HepG2 (cell line): ENCODE data around the gene TBC1D1. TPM values are rescaled to one million over a fixed set of nuclear protein-coding genes. Genes with fewer than 3 reads are reported as not detected.

ENCODE experiments used
- ATAC-seq: fragments of 200-7000 bp; cut with Tn5 transposase; 3 replicates; pipeline ENCODE4 v1.9.1; 2020; ENCODE audit warnings: mild to moderate bottlenecking, moderate library complexity
- BruUV-seq: library from RNA; stranded (reverse); fragments of 400-500 nt; replicated peaks from 2 replicates; lab custom pipeline; 2021; lab: Mats Ljungman, UMichigan
- CTCF ChIA-PET: fragments of 300-600 bp; formaldehyde crosslinking; extraction: SDS; loops from one replicate; lab custom pipeline; 2021; ENCODE audit warnings: low total read pairs, inconsistent platforms, low intra/inter-chr PET ratio; lab: Yijun Ruan, JAX
- POLR2A ChIA-PET: fragments of 350-600 bp; sonication (Branson Sonifier 250); formaldehyde crosslinking; loops from one replicate; lab custom pipeline; 2020; ENCODE audit warnings: antibody characterized with exemption, inconsistent platforms; lab: Yijun Ruan, JAX
- DNase-seq: peaks from one replicate; pipeline ENCODE4 v3.0.0-alpha.2; 2015; ENCODE audit warnings: low spot score
- FAIRE-seq: peaks from 3 replicates; lab custom pipeline; 2011; peaks lifted over from hg19 to GRCh38; lab: Jason Lieb, UNC
- H2AFZ ChIP-seq: one replicate; pipeline ENCODE4 v1.6.1; 2011; ENCODE audit warnings: low read length, inconsistent platforms
- H3K27ac ChIP-seq: fragments of 300-600 bp; 3 replicates; pipeline ENCODE4 v1.8.0; 2011; ENCODE audit warnings: mixed run types, mild to moderate bottlenecking, mixed read lengths, low read length, inconsistent platforms; ENCODE audit not compliant: insufficient read depth; ENCODE audit errors: extremely low read length
- H3K27me3 ChIP-seq, 2 experiments: fragments of 200-600 bp in 1 of 2; 2 replicates in 1 of 2; 3 replicates in 1 of 2; pipeline versions ENCODE4 v1.6.0 to v1.8.0; 2011; ENCODE audit warnings: low read length in 2 of 2, mild to moderate bottlenecking in 2 of 2, moderate library complexity in 2 of 2, inconsistent platforms in 1 of 2; ENCODE audit not compliant: insufficient read depth in 2 of 2, control insufficient read depth in 1 of 2
- H3K36me3 ChIP-seq, 2 experiments: fragments of 200-600 bp in 1 of 2; replicated peaks in 1 of 2; 2 replicates in 1 of 2; 3 replicates in 1 of 2; pipeline versions ENCODE4 v1.5.1 to v1.8.0; 2011; ENCODE audit warnings: low read length in 2 of 2, inconsistent platforms in 1 of 2; ENCODE audit not compliant: insufficient read depth in 2 of 2, control insufficient read depth in 1 of 2
- H3K4me1 ChIP-seq: 2 replicates; pipeline ENCODE4 v1.5.1; 2012; ENCODE audit warnings: low read length, inconsistent platforms; ENCODE audit not compliant: insufficient read depth
- H3K4me2 ChIP-seq: 2 replicates; pipeline ENCODE4 v1.6.0; 2011; ENCODE audit warnings: low read depth, low read length, inconsistent platforms
- H3K4me3 ChIP-seq, 3 experiments: fragments of 200-600 bp in 1 of 3; sonication (generic), shearing (Covaris generic) in 1 of 3; replicated peaks in 1 of 3; 2 replicates each; pipeline ENCODE4 v1.5.1; 2011 to 2016; ENCODE audit warnings: low read length in 3 of 3, inconsistent platforms in 2 of 3, low read depth in 2 of 3, mild to moderate bottlenecking in 2 of 3, control low read depth in 1 of 3, mixed read lengths in 1 of 3; ENCODE audit not compliant: insufficient read depth in 1 of 3
- H3K79me2 ChIP-seq: one replicate; pipeline ENCODE4 v1.6.1; 2011; ENCODE audit warnings: low read length, inconsistent platforms; ENCODE audit not compliant: insufficient read depth
- H3K9ac ChIP-seq: 2 replicates; pipeline ENCODE4 v1.6.0; 2011; ENCODE audit warnings: mild to moderate bottlenecking, low read depth, low read length, inconsistent platforms; ENCODE audit not compliant: insufficient read depth
- H3K9me3 ChIP-seq: 2 replicates; pipeline ENCODE4 v1.5.1; 2012; ENCODE audit warnings: mild to moderate bottlenecking, low read length
- H4K20me1 ChIP-seq: 2 replicates; pipeline ENCODE4 v1.6.0; 2011; ENCODE audit warnings: inconsistent platforms, mild to moderate bottlenecking, low read length, moderate library complexity; ENCODE audit not compliant: insufficient read depth
- ASH2L ChIP-seq: fragments of 300-600, 200-600 bp; sonication (generic); IDR thresholded peaks from 2 replicates; pipeline ENCODE4 v1.7.0; 2017; ENCODE audit warnings: low read depth, mild to moderate bottlenecking, moderate library complexity, mixed read lengths, low read length; ENCODE audit not compliant: insufficient read length
- CREB1 ChIP-seq, 2 experiments: fragments of 450-650 bp in 1 of 2; IDR thresholded peaks; 2 replicates each; pipeline ENCODE4 v1.6.1; 2016 to 2017; ENCODE audit warnings: control low read depth in 1 of 2, mild to moderate bottlenecking in 1 of 2, missing compliant biosample characterization in 1 of 2, missing genetic modification characterization in 1 of 2
- DMAP1 ChIP-seq: IDR thresholded peaks from 2 replicates; pipeline ENCODE4 v1.6.1; 2016
- HDAC2 ChIP-seq: sonication (generic); formaldehyde crosslinking; IDR thresholded peaks from 2 replicates; pipeline ENCODE4 v1.4.0; 2020; ENCODE audit warnings: missing genetic modification reagents
- MAFG ChIP-seq: sonication (generic); formaldehyde crosslinking; IDR thresholded peaks from 2 replicates; pipeline ENCODE4 v1.5.1; 2020; ENCODE audit warnings: mild to moderate bottlenecking, missing genetic modification reagents
- PAWR ChIP-seq: sonication (generic); formaldehyde crosslinking; IDR thresholded peaks from 2 replicates; pipeline ENCODE4 v1.4.0; 2020; ENCODE audit warnings: missing genetic modification reagents, mild to moderate bottlenecking, borderline replicate concordance
- SRY ChIP-seq: sonication (generic); formaldehyde crosslinking; IDR thresholded peaks from 2 replicates; pipeline ENCODE4 v1.8.0; 2022; ENCODE audit warnings: mild to moderate bottlenecking, missing genetic modification reagents
- TBX2 ChIP-seq: sonication (generic); formaldehyde crosslinking; IDR thresholded peaks from 2 replicates; pipeline ENCODE4 v1.5.0; 2020; ENCODE audit warnings: missing genetic modification reagents, mild to moderate bottlenecking, borderline replicate concordance
- THYN1 ChIP-seq: sonication (generic); formaldehyde crosslinking; IDR thresholded peaks from 2 replicates; pipeline ENCODE4 v1.8.1; 2023; ENCODE audit warnings: low read depth, mild to moderate bottlenecking, moderate library complexity, missing genetic modification reagents, borderline replicate concordance
- ZFX ChIP-seq: sonication (generic); formaldehyde crosslinking; IDR thresholded peaks from 2 replicates; pipeline ENCODE4 v1.4.0; 2020; ENCODE audit warnings: mild to moderate bottlenecking, low read depth, missing genetic modification reagents, moderate library complexity
- ZNF569 ChIP-seq: sonication (generic); formaldehyde crosslinking; IDR thresholded peaks from 2 replicates; pipeline ENCODE4 v1.5.0; 2020; ENCODE audit warnings: mild to moderate bottlenecking, missing genetic modification reagents, moderate library complexity, borderline replicate concordance
- ZNF740 ChIP-seq: sonication (generic); formaldehyde crosslinking; IDR thresholded peaks from 2 replicates; pipeline ENCODE4 v1.4.0; 2020; ENCODE audit warnings: missing genetic modification reagents
- WGBS: methylation state at CpG from one replicate; pipeline ENCODE4 v1.1.6; 2017; ENCODE audit warnings: low lambda C conversion rate; 5-methylcytosine and 5-hydroxymethylcytosine counted together
- in situ Hi-C: cut with HindIII; loops from 2 replicates; pipeline ENCODE4 v1.10.0; 2017; ENCODE audit warnings: low pct_unique_long_range_greater_than_20kb; ENCODE audit not compliant: extremely low pct_ligation_motif_present
- intact Hi-C: fragments of 100-400 bp; cut with micrococcal nuclease; formaldehyde crosslinking; loops from one replicate; pipeline ENCODE4 v1.10.0; 2022; ENCODE audit not compliant: unreplicated experiment
- polyA plus RNA-seq, 8 experiments: library from polyadenylated mRNA; depleted of rRNA in 3 of 8; stranded (reverse) in 7 of 8; unstranded in 1 of 8; fragments of >200 nt; fragmentation: Illumina TruSeq in 4 of 8; extraction: Trizol in 4 of 8; gene quantifications; 2 replicates each; pipeline versions ENCODE4 v1.2.1 to v1.2.3, GENCODE V29; 2011 to 2016; ENCODE audit warnings: low read depth in 4 of 8, missing spikeins in 1 of 8, mixed read lengths in 1 of 8; ENCODE audit not compliant: insufficient read depth in 1 of 8
- total RNA-seq, 5 experiments: library from RNA; depleted of rRNA; stranded (reverse); fragments of >200 nt; fragmentation: Illumina TruSeq; extraction: Trizol; gene quantifications; 2 replicates each; pipeline ENCODE4 v1.2.3, GENCODE V29; 2016; ENCODE audit warnings: low read depth in 1 of 5
- TF ChIP-seq, protein P1 (sequence below): sonication (generic); formaldehyde crosslinking; IDR thresholded peaks from 2 replicates; pipeline ENCODE4 v1.8.0; 2022; ENCODE audit warnings: mild to moderate bottlenecking, missing genetic modification reagents; ENCODE audit not compliant: insufficient replicate concordance
- TF ChIP-seq, protein P2 (sequence below): sonication (generic); formaldehyde crosslinking; IDR thresholded peaks from 2 replicates; pipeline ENCODE4 v1.5.0; 2020; ENCODE audit warnings: mild to moderate bottlenecking, missing genetic modification reagents, borderline replicate concordance

The TBC1D1 gene
- total and polyA plus RNA-seq, 2 of the 13 experiments (the other 11 are each of a cell fraction or from before 2014, with no cell fraction given): 37.3 to 62.8 TPM

- TF ChIP-seq, protein P1, sequence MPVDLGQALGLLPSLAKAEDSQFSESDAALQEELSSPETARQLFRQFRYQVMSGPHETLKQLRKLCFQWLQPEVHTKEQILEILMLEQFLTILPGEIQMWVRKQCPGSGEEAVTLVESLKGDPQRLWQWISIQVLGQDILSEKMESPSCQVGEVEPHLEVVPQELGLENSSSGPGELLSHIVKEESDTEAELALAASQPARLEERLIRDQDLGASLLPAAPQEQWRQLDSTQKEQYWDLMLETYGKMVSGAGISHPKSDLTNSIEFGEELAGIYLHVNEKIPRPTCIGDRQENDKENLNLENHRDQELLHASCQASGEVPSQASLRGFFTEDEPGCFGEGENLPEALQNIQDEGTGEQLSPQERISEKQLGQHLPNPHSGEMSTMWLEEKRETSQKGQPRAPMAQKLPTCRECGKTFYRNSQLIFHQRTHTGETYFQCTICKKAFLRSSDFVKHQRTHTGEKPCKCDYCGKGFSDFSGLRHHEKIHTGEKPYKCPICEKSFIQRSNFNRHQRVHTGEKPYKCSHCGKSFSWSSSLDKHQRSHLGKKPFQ (CRISPR knock-in tag): no peak
- no peak for TF ChIP-seq SRY
Observed at GRCh38 chr4:38128478-38129459, 237.9 kb downstream of the TBC1D1 start (continued).

DNA sequence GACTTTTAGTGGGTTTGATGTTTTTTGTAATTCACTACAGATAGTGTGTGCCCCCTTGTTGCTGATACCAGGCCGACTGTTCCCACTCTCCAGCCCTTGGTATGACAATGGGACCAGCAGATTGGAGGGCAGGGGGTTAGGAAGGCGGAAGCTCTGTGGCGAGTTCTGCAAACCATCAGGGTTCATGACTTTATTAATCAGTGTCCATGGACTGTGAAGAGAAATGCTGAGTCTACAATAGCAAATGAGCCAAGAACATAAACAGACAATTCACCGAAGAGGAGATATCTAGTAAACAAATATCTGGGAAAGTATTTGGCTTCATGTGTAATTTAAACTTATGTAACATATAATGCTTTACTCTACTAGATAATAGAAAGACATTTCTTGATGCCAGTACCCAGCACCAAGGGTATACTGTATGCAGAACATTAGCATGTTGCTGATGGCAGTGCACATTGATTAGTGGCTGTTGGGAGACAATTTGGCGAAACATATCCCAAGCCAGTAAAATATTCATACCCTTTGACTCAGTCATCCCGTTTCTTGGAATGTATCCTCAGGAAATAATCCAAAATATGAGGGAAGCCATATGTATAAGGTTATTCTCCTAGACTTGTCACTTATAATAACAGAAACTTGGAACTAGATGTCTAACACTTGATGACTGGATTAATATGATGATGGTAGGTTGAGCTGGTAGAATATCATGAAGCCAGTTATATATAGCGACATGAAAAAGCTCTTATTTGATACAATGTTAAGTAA lies 238.8 kb downstream of the TBC1D1 start:
- TSS peak; percentile 47 for BruUV-seq
- in situ Hi-C loops (loop anchor here (5.0 kb wide), 2 partner anchors 33 to 52 kb away; no protein-coding TSS in a partner anchor), intact Hi-C loops (loop anchor here (5.0 kb wide), 1 partner anchor 48 kb away; no protein-coding TSS in a partner anchor)
- TF ChIP-seq DMAP1 (CRISPR knock-in tag) (no peak), ZNF569 (CRISPR knock-in tag) (no peak), PAWR (CRISPR knock-in tag) (no peak), TBX2 (CRISPR knock-in tag) (peak; percentile 11; the same call in 1 of the 2 replicates), MAFG (CRISPR knock-in tag) (no peak), HDAC2 (CRISPR knock-in tag) (no peak), THYN1 (CRISPR knock-in tag) (no peak), ZNF740 (no peak), CREB1 (IDR thresholded peaks at IDR 0.05) (no peak), CREB1 (CRISPR knock-in tag; IDR thresholded peaks at IDR 0.05) (no peak), ZFX (CRISPR knock-in tag) (no peak), ASH2L (peak; percentile 31)
- TF ChIP-seq, protein P2, sequence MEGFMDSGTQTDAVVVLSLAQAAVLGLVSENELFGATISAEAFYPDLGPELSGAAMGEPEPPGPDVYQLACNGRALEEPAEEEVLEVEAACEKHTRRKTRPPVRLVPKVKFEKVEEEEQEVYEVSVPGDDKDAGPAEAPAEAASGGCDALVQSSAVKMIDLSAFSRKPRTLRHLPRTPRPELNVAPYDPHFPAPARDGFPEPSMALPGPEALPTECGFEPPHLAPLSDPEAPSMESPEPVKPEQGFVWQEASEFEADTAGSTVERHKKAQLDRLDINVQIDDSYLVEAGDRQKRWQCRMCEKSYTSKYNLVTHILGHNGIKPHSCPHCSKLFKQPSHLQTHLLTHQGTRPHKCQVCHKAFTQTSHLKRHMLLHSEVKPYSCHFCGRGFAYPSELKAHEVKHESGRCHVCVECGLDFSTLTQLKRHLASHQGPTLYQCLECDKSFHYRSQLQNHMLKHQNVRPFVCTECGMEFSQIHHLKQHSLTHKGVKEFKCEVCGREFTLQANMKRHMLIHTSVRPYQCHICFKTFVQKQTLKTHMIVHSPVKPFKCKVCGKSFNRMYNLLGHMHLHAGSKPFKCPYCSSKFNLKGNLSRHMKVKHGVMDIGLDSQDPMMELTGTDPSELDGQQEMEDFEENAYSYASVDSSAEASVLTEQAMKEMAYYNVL: no peak

More for the DNA sequence above, 238.8 kb downstream of the TBC1D1 start:
- Histone ChIP-seq H3K4me2 (peak overlapping the region; percentile 11; the same call in 1 of the 2 replicates), H3K27me3 (no peaks in the 10 kb centered on the region), H3K36me3 (peaks cover 1 to 5% of the 10 kb centered on the region in 2 experiments; a peak in 2 of 5 replicates), H3K9ac (peak overlapping the region; percentile 61), H3K9me3 (no peaks in the 10 kb centered on the region), H3K79me2 (no peaks in the 10 kb centered on the region), H3K4me3 (no peak overlapping the region), H3K4me1 (peaks cover 88% of the 10 kb centered on the region), H2AFZ (no peak overlapping the region), H4K20me1 (no peaks in the 10 kb centered on the region), H3K27ac (peak overlapping the region; percentile 92)
- 94% methylated on average over 7 of the region's 7 CpGs for WGBS
- no peak for DNase-seq
- no peak for FAIRE-seq
- ChIA-PET CTCF (no interaction called here), POLR2A (interaction anchor here (0.8 to 2.5 kb wide), 6 partner anchors 11 to 51 kb away, joined by 3 to 11 read pairs (median 4); no protein-coding TSS in a partner anchor)
- ATAC-seq: no peak
